Left ventricle myocardium inferior (tissue), 1 donor: Measurements from ENCODE around the gene DNAJB4. TPM values are rescaled to one million over a fixed set of nuclear protein-coding genes. Genes with fewer than 3 reads are reported as not detected.

Experiments
- DNase-seq: peaks from one replicate; pipeline ENCODE4 v3.0.0-alpha.2; 2020
- H3K27ac ChIP-seq: fragments of 200-600 bp; replicated peaks from 2 replicates; pipeline ENCODE4 v1.8.0; 2021
- H3K27me3 ChIP-seq: fragments of 200-600 bp; 2 replicates; pipeline ENCODE4 v1.8.0; 2021; ENCODE audit warnings: low read depth
- H3K36me3 ChIP-seq: fragments of 200-600 bp; 2 replicates; pipeline ENCODE4 v1.8.0; 2021
- H3K4me1 ChIP-seq: fragments of 200-600 bp; 2 replicates; pipeline ENCODE4 v1.8.0; 2021
- H3K4me3 ChIP-seq: fragments of 200-600 bp; 2 replicates; pipeline ENCODE4 v1.8.0; 2021; ENCODE audit warnings: mild to moderate bottlenecking, moderate library complexity
- H3K9me3 ChIP-seq: fragments of 200-600 bp; replicated peaks from 2 replicates; pipeline ENCODE4 v1.8.0; 2021
- intact Hi-C: fragments of 100-400 bp; cut with micrococcal nuclease; formaldehyde crosslinking; loops from one replicate; pipeline ENCODE4 v1.11.0; 2022
- total RNA-seq: library from RNA; stranded (reverse); fragmentation: NEBNext Ultra II Directional; extraction: Animal tissue kit (Norgen Biotek cat#: 25700); gene quantifications from one replicate; pipeline ENCODE4 v1.2.1, GENCODE V29; 2021
- TF ChIP-seq, protein P1 (sequence below): fragments of 200-600 bp; IDR thresholded peaks from 2 replicates; pipeline ENCODE4 v1.8.0; 2021; ENCODE audit warnings: antibody characterized with exemption, mild to moderate bottlenecking, borderline replicate concordance
- donor health status: DM: no; HTN: yes; CAD: no; lungs with severe emphysema.

The DNAJB4 gene
- total RNA-seq, 1 donor from 2014 or later: 118 TPM

DNA sequence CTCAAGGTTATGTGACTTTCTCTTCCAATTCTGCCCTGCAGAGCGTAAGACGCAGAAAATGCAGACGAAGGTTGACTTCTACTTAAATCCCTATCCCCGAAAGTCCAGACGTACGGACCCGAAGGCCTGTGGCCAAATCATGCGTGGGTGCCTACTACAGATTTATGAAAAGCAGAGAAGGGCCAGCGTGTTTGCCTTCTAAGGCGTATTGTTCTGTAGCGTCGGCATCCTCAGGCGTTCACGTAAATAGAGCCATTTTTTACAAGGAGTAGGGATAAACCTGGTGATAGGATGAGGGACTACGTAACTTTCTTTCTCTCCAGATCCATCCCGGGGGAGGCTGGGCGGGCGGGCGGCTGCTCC lies 40.8 kb downstream of the DNAJB4 start:
- DNase-seq: peak; percentile 21
- TF ChIP-seq, protein P1, sequence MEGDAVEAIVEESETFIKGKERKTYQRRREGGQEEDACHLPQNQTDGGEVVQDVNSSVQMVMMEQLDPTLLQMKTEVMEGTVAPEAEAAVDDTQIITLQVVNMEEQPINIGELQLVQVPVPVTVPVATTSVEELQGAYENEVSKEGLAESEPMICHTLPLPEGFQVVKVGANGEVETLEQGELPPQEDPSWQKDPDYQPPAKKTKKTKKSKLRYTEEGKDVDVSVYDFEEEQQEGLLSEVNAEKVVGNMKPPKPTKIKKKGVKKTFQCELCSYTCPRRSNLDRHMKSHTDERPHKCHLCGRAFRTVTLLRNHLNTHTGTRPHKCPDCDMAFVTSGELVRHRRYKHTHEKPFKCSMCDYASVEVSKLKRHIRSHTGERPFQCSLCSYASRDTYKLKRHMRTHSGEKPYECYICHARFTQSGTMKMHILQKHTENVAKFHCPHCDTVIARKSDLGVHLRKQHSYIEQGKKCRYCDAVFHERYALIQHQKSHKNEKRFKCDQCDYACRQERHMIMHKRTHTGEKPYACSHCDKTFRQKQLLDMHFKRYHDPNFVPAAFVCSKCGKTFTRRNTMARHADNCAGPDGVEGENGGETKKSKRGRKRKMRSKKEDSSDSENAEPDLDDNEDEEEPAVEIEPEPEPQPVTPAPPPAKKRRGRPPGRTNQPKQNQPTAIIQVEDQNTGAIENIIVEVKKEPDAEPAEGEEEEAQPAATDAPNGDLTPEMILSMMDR: no peak
- H3K27me3 ChIP-seq: no peaks in the 10 kb centered on the region
- peaks cover 47% of the 10 kb centered on the region for H3K4me1 ChIP-seq
- no peaks in the 10 kb centered on the region for H3K9me3 ChIP-seq
- H3K27ac ChIP-seq: peak overlapping the region; percentile 80
- peak overlapping the region; percentile 92 for H3K4me3 ChIP-seq
- intact Hi-C loops: no loop called here
- H3K36me3 ChIP-seq: no peaks in the 10 kb centered on the region

DNA sequence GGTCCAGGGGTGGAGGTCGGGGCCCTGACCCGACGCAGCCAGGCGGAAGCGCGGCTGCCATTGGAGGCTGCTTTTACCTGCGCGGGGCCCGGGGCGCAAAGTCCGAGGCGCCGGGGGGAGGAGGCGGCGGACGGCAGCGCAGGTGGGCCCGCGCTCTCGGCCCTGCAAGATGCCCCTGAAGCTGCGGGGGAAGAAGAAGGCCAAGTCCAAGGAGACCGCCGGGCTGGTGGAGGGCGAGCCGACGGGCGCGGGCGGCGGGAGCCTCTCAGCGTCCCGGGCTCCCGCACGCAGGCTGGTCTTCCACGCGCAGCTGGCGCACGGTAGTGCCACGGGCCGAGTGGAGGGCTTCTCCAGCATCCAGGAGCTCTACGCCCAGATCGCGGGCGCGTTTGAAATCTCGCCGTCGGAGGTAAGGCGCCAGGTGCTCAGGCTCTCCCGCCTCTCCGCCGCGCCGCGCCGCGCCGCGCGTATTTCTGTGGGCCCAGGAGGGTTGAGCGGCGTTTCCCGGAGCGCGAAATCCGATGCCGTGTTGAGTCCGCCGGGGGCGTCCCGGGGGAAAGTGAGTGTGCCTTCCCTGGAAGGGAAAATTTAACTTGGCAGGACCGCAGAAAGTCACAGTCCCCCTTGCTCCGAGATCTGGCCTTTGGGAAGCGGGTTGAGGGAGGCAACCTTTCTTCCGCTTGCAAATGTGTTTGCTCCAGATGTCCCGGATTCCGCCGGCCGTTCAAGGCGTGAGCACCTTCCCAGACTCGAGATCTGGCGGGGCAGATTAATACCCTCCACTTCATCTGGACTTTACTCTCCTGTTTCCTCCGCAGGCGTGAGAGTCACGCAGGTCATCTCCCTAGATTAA lies 41.4 kb downstream of the DNAJB4 start, which contains the start of gene GIPC2:
Gene GIPC2 (plus strand): TSS at position 41 of the 853 bp plus-strand sequence. CDS start 129 bp downstream, at position 170.
- Histone ChIP-seq H3K4me1 (peaks cover 47% of the 10 kb centered on the region), H3K27me3 (no peaks in the 10 kb centered on the region)

DNA sequence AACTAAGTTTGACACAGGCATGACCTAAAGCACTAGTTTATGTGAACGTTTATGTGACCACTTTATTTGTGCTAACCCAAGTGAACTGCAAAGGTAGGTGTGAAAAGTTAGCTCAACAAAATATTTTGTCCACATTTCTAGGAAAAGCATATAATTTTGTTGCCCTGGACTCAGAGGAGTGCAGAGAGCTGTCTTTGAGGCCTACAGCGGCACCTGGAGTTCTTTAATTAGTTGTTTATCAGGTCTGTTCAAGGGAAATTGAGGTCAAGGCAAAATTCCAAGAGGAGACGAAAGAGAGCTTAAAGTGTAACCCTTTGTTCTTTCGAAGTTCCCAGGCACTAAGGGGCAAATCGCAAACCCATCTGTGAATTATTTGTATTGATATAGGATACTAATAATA lies 42.4 kb downstream of the DNAJB4 start:
- intact Hi-C loops: no loop called here

More for the DNA sequence above, 41.4 kb downstream of the DNAJB4 start, which contains the start of gene GIPC2:
- peak; percentile 23 for DNase-seq
- H3K27ac ChIP-seq: peak within 1 kb of the TSS; percentile 80
- TF ChIP-seq, protein P1: no peak
- peak within 1 kb of the TSS; percentile 92 for H3K4me3 ChIP-seq
- intact Hi-C loops: no loop called here
- H3K36me3 ChIP-seq: no peaks in the 10 kb centered on the region
- no peaks in the 10 kb centered on the region for H3K9me3 ChIP-seq

DNA sequence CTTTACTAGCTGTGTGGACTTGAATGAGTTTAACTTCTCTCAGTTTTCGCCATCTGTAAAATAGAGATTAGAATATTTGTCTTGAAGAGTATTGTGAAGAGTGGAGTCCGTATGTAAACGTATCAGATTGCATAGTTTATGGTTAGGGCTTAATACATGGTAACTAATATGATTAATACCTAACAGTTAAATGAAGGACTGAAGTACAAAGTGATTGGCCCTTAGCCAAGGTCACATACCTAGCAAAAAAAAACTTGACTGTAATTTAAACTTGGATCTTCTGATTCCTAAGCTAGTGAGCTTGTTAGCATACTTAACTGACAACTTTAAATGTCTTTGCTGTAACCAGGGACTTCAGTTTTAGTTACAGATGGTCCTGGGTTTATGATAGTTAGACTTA lies 42.9 kb downstream of the DNAJB4 start:
- no peaks in the 10 kb centered on the region for H3K36me3 ChIP-seq
- peaks cover 55% of the 10 kb centered on the region for H3K4me1 ChIP-seq
- no peaks in the 10 kb centered on the region for H3K9me3 ChIP-seq
- intact Hi-C loops: no loop called here
- DNase-seq: no peak
- TF ChIP-seq, protein P1: no peak
- peak overlapping the region; percentile 80 for H3K27ac ChIP-seq
- H3K27me3 ChIP-seq: no peaks in the 10 kb centered on the region
- H3K4me3 ChIP-seq: peak overlapping the region; percentile 92

More for the DNA sequence above, 42.4 kb downstream of the DNAJB4 start:
- H3K36me3 ChIP-seq: no peaks in the 10 kb centered on the region
- peaks cover 50% of the 10 kb centered on the region for H3K4me1 ChIP-seq
- H3K27ac ChIP-seq: peak overlapping the region; percentile 80
- DNase-seq: no peak
- peak overlapping the region; percentile 92 for H3K4me3 ChIP-seq
- H3K9me3 ChIP-seq: no peaks in the 10 kb centered on the region
- H3K27me3 ChIP-seq: no peaks in the 10 kb centered on the region
- TF ChIP-seq, protein P1: peak; percentile 16

DNA sequence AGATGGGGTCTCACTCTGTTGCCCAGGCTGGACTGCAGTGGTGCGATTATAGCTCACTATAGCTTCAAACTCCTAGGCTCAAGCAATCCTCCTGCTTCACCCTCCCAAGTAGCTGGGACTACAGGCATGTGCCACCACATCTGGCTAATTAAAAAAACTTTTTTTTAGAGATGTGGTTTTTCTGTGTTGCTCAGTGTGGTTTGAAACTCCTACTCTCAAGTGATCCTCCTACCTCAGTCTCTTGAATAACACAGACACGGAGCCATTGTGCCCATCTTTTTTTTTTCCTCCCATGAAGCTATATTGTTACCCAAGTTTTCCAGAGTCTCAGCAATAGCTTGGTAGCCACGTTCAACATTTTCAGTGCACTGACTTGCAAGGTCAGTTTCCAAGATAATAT lies 43.7 kb downstream of the DNAJB4 start:
- Histone ChIP-seq H3K36me3 (no peaks in the 10 kb centered on the region), H3K9me3 (no peaks in the 10 kb centered on the region), H3K27me3 (no peaks in the 10 kb centered on the region), H3K27ac (peak overlapping the region; percentile 80), H3K4me3 (no peak overlapping the region), H3K4me1 (peaks cover 63% of the 10 kb centered on the region)
- TF ChIP-seq, protein P1: no peak
- intact Hi-C loops: no loop called here
- no peak for DNase-seq
